HEK293 (cell line): Measurements from ENCODE around the gene JADE3.

Experiments used
- EGR2 ChIP-seq: fragments of 450-650 bp; formaldehyde crosslinking; IDR thresholded peaks from 2 replicates; pipeline ENCODE4 v1.5.1; 2016; ENCODE audit warnings: low read depth, missing biosample characterization, missing genetic modification characterization
- GFI1B ChIP-seq: fragments of 450-650 bp; formaldehyde crosslinking; IDR thresholded peaks from 2 replicates; pipeline ENCODE4 v1.5.1; 2016; ENCODE audit warnings: missing biosample characterization, missing genetic modification characterization
- GLI2 ChIP-seq: fragments of 450-650 bp; formaldehyde crosslinking; IDR thresholded peaks from 2 replicates; pipeline ENCODE4; 2017; ENCODE audit warnings: missing biosample characterization, missing genetic modification characterization, low read depth, borderline replicate concordance
- KLF16 ChIP-seq: fragments of 450-650 bp; formaldehyde crosslinking; IDR thresholded peaks from 2 replicates; pipeline ENCODE4 v1.5.1; 2017; ENCODE audit warnings: missing biosample characterization, missing genetic modification characterization
- MEIS1 ChIP-seq: sonication (generic); formaldehyde crosslinking; IDR thresholded peaks from 2 replicates; pipeline ENCODE4 v1.8.1; 2022; ENCODE audit warnings: missing genetic modification reagents, mild to moderate bottlenecking, borderline replicate concordance
- YY2 ChIP-seq: fragments of 450-650 bp; formaldehyde crosslinking; IDR thresholded peaks from 2 replicates; pipeline ENCODE4 v1.5.1; 2016; ENCODE audit warnings: missing biosample characterization, missing genetic modification characterization
- ZBTB20 ChIP-seq: fragments of 450-650 bp; formaldehyde crosslinking; IDR thresholded peaks from 2 replicates; pipeline ENCODE4 v1.5.1; 2016; ENCODE audit warnings: missing biosample characterization, missing genetic modification characterization
- ZEB2 ChIP-seq: fragments of 450-650 bp; formaldehyde crosslinking; IDR thresholded peaks from 2 replicates; pipeline ENCODE4 v1.5.1; 2016; ENCODE audit warnings: missing biosample characterization, missing genetic modification characterization
- ZFP3 ChIP-seq: fragments of 450-650 bp; formaldehyde crosslinking; IDR thresholded peaks from 2 replicates; pipeline ENCODE4 v1.5.1; 2016; ENCODE audit warnings: low read depth, missing biosample characterization, missing genetic modification characterization
- ZFP69B ChIP-seq: fragments of 450-650 bp; formaldehyde crosslinking; IDR thresholded peaks from 2 replicates; pipeline ENCODE4 v1.5.1; 2016; ENCODE audit warnings: missing biosample characterization, missing genetic modification characterization
- ZNF114 ChIP-seq: fragments of 450-650 bp; formaldehyde crosslinking; IDR thresholded peaks from 2 replicates; pipeline ENCODE4 v1.5.0; 2017; ENCODE audit warnings: missing biosample characterization, missing genetic modification characterization
- ZNF121 ChIP-seq: fragments of 450-650 bp; formaldehyde crosslinking; IDR thresholded peaks from 2 replicates; pipeline ENCODE4 v1.5.1; 2016; ENCODE audit warnings: missing biosample characterization, missing genetic modification characterization
- ZNF146 ChIP-seq: fragments of 450-650 bp; formaldehyde crosslinking; IDR thresholded peaks from 2 replicates; pipeline ENCODE4 v1.5.1; 2016; ENCODE audit warnings: missing biosample characterization, missing genetic modification characterization
- ZNF16 ChIP-seq: fragments of 450-650 bp; formaldehyde crosslinking; IDR thresholded peaks from 2 replicates; pipeline ENCODE4 v1.5.1; 2016; ENCODE audit warnings: low read depth, missing biosample characterization, missing genetic modification characterization
- ZNF174 ChIP-seq: fragments of 450-650 bp; formaldehyde crosslinking; IDR thresholded peaks from 2 replicates; pipeline ENCODE4 v1.5.0; 2017; ENCODE audit warnings: missing biosample characterization, mild to moderate bottlenecking, missing genetic modification characterization
- ZNF175 ChIP-seq: fragments of 450-650 bp; formaldehyde crosslinking; IDR thresholded peaks from 2 replicates; pipeline ENCODE4 v1.5.1; 2016; ENCODE audit warnings: missing biosample characterization, missing genetic modification characterization
- ZNF223 ChIP-seq: fragments of 450-650 bp; formaldehyde crosslinking; IDR thresholded peaks from 2 replicates; pipeline ENCODE4 v1.5.1; 2016; ENCODE audit warnings: missing biosample characterization, missing genetic modification characterization
- ZNF404 ChIP-seq: fragments of 450-650 bp; formaldehyde crosslinking; IDR thresholded peaks from 2 replicates; pipeline ENCODE4 v1.5.1; 2017; ENCODE audit warnings: missing biosample characterization, missing genetic modification characterization
- ZNF48 ChIP-seq: fragments of 450-650 bp; formaldehyde crosslinking; IDR thresholded peaks from 2 replicates; pipeline ENCODE4 v1.5.1; 2016; ENCODE audit warnings: missing biosample characterization, missing genetic modification characterization
- ZNF555 ChIP-seq: fragments of 450-650 bp; formaldehyde crosslinking; conservative IDR thresholded peaks from 2 replicates; pipeline ENCODE4 v1.5.1; 2017; ENCODE audit warnings: missing biosample characterization, mild to moderate bottlenecking, missing genetic modification characterization, inconsistent platforms
- ZNF660 ChIP-seq: fragments of 450-650 bp; IDR thresholded peaks from 2 replicates; pipeline ENCODE4 v1.5.1; 2018; ENCODE audit warnings: missing biosample characterization, mild to moderate bottlenecking, missing genetic modification characterization
- ZNF677 ChIP-seq: fragments of 450-650 bp; IDR thresholded peaks from 2 replicates; pipeline ENCODE4 v1.5.0; 2018; ENCODE audit warnings: missing biosample characterization, mild to moderate bottlenecking, missing genetic modification characterization, moderate library complexity
- ZNF701 ChIP-seq: fragments of 450-650 bp; formaldehyde crosslinking; IDR thresholded peaks from 2 replicates; pipeline ENCODE4 v1.5.1; 2016; ENCODE audit warnings: missing biosample characterization, missing genetic modification characterization
- ZNF776 ChIP-seq: fragments of 450-650 bp; formaldehyde crosslinking; IDR thresholded peaks from 2 replicates; pipeline ENCODE4 v1.5.0; 2017; ENCODE audit warnings: missing biosample characterization, missing genetic modification characterization, borderline replicate concordance
- TF ChIP-seq, protein P1 (sequence below): fragments of 450-650 bp; formaldehyde crosslinking; IDR thresholded peaks from 2 replicates; pipeline ENCODE4 v1.5.1; 2017; ENCODE audit warnings: missing biosample characterization, missing genetic modification characterization
- TF ChIP-seq, protein P2 (sequence below): fragments of 450-650 bp; formaldehyde crosslinking; IDR thresholded peaks from 2 replicates; pipeline ENCODE4 v1.5.1; 2016; ENCODE audit warnings: missing biosample characterization, missing genetic modification characterization
- TF ChIP-seq, protein P3 (sequence below): fragments of 450-650 bp; formaldehyde crosslinking; IDR thresholded peaks from 2 replicates; pipeline ENCODE4 v1.5.1; 2016; ENCODE audit warnings: missing biosample characterization, missing genetic modification characterization
- TF ChIP-seq, protein P4 (sequence below): fragments of 450-650 bp; formaldehyde crosslinking; IDR thresholded peaks from 2 replicates; pipeline ENCODE4 v1.5.1; 2016; ENCODE audit warnings: missing biosample characterization, missing genetic modification characterization
- TF ChIP-seq, protein P5 (sequence below): fragments of 450-650 bp; formaldehyde crosslinking; IDR thresholded peaks from 2 replicates; pipeline ENCODE4 v1.5.1; 2016; ENCODE audit warnings: missing biosample characterization, missing genetic modification characterization
- TF ChIP-seq, protein P6 (sequence below): fragments of 450-650 bp; formaldehyde crosslinking; IDR thresholded peaks from 2 replicates; pipeline ENCODE4 v1.5.1; 2016; ENCODE audit warnings: missing biosample characterization, missing genetic modification characterization

Gene JADE3

DNA sequence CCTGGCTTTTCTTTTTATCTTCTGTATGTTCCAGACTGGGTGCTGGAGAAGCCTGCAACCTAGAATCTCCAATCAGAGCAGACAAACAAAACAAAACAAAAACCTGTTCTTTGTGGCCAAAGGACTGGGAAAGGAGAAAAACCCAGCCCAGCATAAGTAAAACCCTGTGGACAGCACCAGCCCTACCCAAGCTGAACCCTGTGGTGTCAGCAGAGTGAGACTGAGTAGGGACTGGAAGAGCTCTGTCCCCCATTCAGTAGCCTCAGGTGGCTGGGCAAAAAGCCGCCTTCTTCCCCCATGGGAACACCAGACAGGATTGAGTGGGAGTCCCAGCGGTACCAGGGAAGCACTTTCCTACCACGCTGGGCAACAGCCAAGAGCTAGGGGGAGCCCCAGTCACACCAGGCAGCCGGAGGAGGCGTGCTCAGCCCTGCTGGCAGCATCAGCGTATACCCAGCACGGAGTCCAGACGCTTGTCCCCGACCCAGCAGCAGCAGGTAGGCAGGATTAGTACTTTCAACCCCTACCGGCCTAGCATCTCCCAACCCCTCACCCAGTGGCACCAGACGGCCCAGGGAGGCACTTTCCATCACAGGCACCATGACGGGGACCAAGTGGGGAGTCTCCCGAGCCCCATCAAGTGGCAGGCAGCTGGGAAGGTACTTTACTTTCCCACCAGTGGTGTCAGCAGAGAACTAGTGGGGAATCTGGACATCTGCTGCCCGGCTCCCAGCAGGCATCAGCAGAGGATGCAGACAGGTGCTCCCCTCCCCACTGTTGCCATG lies 8.6 kb upstream of the JADE3 start (continued):
- TF ChIP-seq GLI2 (tag by site-specific recombination) = no peak
- peak; percentile 71 for TF ChIP-seq EGR2
- TF ChIP-seq ZNF677 = no peak
- TF ChIP-seq, protein P1, sequence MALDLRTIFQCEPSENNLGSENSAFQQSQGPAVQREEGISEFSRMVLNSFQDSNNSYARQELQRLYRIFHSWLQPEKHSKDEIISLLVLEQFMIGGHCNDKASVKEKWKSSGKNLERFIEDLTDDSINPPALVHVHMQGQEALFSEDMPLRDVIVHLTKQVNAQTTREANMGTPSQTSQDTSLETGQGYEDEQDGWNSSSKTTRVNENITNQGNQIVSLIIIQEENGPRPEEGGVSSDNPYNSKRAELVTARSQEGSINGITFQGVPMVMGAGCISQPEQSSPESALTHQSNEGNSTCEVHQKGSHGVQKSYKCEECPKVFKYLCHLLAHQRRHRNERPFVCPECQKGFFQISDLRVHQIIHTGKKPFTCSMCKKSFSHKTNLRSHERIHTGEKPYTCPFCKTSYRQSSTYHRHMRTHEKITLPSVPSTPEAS (tag by site-specific recombination) = no peak
- TF ChIP-seq, protein P2, sequence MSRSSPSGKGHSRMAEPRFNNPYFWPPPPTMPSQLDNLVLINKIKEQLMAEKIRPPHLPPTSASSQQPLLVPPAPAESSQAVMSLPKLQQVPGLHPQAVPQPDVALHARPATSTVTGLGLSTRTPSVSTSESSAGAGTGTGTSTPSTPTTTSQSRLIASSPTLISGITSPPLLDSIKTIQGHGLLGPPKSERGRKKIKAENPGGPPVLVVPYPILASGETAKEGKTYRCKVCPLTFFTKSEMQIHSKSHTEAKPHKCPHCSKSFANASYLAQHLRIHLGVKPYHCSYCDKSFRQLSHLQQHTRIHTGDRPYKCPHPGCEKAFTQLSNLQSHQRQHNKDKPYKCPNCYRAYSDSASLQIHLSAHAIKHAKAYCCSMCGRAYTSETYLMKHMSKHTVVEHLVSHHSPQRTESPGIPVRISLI (tag by site-specific recombination) = no peak
- TF ChIP-seq ZNF701 = no peak
- no peak for TF ChIP-seq ZNF223 (tag by site-specific recombination)
- no peak for TF ChIP-seq ZNF404 (tag by site-specific recombination)
- TF ChIP-seq ZNF114 (tag by site-specific recombination) = no peak
- peak; percentile 44; the same call in 1 of the 2 replicates for TF ChIP-seq ZEB2
- TF ChIP-seq, protein P3, sequence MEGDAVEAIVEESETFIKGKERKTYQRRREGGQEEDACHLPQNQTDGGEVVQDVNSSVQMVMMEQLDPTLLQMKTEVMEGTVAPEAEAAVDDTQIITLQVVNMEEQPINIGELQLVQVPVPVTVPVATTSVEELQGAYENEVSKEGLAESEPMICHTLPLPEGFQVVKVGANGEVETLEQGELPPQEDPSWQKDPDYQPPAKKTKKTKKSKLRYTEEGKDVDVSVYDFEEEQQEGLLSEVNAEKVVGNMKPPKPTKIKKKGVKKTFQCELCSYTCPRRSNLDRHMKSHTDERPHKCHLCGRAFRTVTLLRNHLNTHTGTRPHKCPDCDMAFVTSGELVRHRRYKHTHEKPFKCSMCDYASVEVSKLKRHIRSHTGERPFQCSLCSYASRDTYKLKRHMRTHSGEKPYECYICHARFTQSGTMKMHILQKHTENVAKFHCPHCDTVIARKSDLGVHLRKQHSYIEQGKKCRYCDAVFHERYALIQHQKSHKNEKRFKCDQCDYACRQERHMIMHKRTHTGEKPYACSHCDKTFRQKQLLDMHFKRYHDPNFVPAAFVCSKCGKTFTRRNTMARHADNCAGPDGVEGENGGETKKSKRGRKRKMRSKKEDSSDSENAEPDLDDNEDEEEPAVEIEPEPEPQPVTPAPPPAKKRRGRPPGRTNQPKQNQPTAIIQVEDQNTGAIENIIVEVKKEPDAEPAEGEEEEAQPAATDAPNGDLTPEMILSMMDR (tag by site-specific recombination) = peak; percentile 98
- no peak for TF ChIP-seq YY2 (tag by site-specific recombination)
- TF ChIP-seq, protein P4, sequence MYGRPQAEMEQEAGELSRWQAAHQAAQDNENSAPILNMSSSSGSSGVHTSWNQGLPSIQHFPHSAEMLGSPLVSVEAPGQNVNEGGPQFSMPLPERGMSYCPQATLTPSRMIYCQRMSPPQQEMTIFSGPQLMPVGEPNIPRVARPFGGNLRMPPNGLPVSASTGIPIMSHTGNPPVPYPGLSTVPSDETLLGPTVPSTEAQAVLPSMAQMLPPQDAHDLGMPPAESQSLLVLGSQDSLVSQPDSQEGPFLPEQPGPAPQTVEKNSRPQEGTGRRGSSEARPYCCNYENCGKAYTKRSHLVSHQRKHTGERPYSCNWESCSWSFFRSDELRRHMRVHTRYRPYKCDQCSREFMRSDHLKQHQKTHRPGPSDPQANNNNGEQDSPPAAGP = no peak
- no peak for TF ChIP-seq ZNF175 (tag by site-specific recombination)
- TF ChIP-seq ZNF121 (tag by site-specific recombination) = no peak
- TF ChIP-seq ZNF776 (tag by site-specific recombination) = no peak
- TF ChIP-seq ZNF16 = no peak
- no peak for TF ChIP-seq ZFP3 (tag by site-specific recombination)
- TF ChIP-seq, protein P5, sequence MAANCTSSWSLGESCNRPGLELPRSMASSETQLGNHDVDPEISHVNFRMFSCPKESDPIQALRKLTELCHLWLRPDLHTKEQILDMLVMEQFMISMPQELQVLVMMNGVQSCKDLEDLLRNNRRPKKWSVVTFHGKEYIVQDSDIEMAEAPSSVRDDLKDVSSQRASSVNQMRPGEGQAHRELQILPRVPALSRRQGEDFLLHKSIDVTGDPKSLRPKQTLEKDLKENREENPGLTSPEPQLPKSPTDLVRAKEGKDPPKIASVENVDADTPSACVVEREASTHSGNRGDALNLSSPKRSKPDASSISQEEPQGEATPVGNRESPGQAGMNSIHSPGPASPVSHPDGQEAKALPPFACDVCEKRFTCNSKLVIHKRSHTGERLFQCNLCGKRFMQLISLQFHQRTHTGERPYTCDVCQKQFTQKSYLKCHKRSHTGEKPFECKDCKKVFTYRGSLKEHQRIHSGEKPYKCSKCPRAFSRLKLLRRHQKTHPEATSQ (tag by site-specific recombination) = no peak
- TF ChIP-seq GFI1B (tag by site-specific recombination) = no peak
- TF ChIP-seq ZNF48 (tag by site-specific recombination) = no peak
- no peak for TF ChIP-seq ZNF555 (tag by site-specific recombination)
- TF ChIP-seq ZFP69B (tag by site-specific recombination) = peak; percentile 28; the same call in 1 of the 2 replicates
- no peak for TF ChIP-seq ZNF174 (tag by site-specific recombination)
- TF ChIP-seq, protein P6, sequence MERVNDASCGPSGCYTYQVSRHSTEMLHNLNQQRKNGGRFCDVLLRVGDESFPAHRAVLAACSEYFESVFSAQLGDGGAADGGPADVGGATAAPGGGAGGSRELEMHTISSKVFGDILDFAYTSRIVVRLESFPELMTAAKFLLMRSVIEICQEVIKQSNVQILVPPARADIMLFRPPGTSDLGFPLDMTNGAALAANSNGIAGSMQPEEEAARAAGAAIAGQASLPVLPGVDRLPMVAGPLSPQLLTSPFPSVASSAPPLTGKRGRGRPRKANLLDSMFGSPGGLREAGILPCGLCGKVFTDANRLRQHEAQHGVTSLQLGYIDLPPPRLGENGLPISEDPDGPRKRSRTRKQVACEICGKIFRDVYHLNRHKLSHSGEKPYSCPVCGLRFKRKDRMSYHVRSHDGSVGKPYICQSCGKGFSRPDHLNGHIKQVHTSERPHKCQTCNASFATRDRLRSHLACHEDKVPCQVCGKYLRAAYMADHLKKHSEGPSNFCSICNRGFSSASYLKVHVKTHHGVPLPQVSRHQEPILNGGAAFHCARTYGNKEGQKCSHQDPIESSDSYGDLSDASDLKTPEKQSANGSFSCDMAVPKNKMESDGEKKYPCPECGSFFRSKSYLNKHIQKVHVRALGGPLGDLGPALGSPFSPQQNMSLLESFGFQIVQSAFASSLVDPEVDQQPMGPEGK (tag by site-specific recombination) = peak; percentile 74
- no peak for TF ChIP-seq ZNF660 (tag by site-specific recombination)
- TF ChIP-seq ZNF146 (tag by site-specific recombination) = no peak
- TF ChIP-seq MEIS1 = no peak
- peak; percentile 94 for TF ChIP-seq ZBTB20 (tag by site-specific recombination)
- 0 out of 2 replicates have a peak, but pooled peaks have one; percentile 47 for TF ChIP-seq KLF16 (tag by site-specific recombination)
